Karpas-422 (cell line): ENCODE data around the gene AGO3. TPM values are rescaled to one million over a fixed set of nuclear protein-coding genes. Genes with fewer than 3 reads are reported as not detected.
"Not testable (repeated sequence)": the region's sequence is repeated elsewhere in the genome, so short reads cannot be mapped to it uniquely, and the experiment has no call there.

Source experiments
- DNase-seq: peaks from one replicate; pipeline ENCODE4 v3.0.0-alpha.2; 2015
- H2AFZ ChIP-seq: fragments of 200-600 bp; sonication (generic); 2 replicates; pipeline ENCODE4 v1.6.1; 2014; ENCODE audit warnings: antibody characterized with exemption, low read length, mixed read lengths
- H3K27ac ChIP-seq: fragments of 200-600 bp; sonication (generic); 2 replicates; pipeline ENCODE4 v1.5.1; 2014; ENCODE audit warnings: mild to moderate bottlenecking, low read length, moderate library complexity
- H3K27me3 ChIP-seq: fragments of 200-600 bp; sonication (generic); 2 replicates; pipeline ENCODE4 v1.6.1; 2014; ENCODE audit warnings: low read length, mixed read lengths
- H3K36me3 ChIP-seq: fragments of 200-600 bp; sonication (generic); 2 replicates; pipeline ENCODE4 v1.6.1; 2014; ENCODE audit warnings: low read length, mixed read lengths; ENCODE audit not compliant: insufficient read depth
- H3K4me1 ChIP-seq: fragments of 200-600 bp; sonication (generic); 2 replicates; pipeline ENCODE4 v1.6.1; 2014; ENCODE audit warnings: mild to moderate bottlenecking, low read length, mixed read lengths
- H3K4me2 ChIP-seq: fragments of 200-600 bp; sonication (generic); 2 replicates; pipeline ENCODE4 v1.6.1; 2014; ENCODE audit warnings: low read length, low read depth, mild to moderate bottlenecking; ENCODE audit not compliant: poor library complexity, severe bottlenecking
- H3K4me3 ChIP-seq: fragments of 200-600 bp; sonication (generic); 2 replicates; pipeline ENCODE4 v1.5.1; 2014; ENCODE audit warnings: mild to moderate bottlenecking, antibody characterized with exemption, low read length, mixed read lengths
- H3K79me2 ChIP-seq: fragments of 200-600 bp; sonication (generic); 2 replicates; pipeline ENCODE4 v1.6.1; 2014; ENCODE audit warnings: mild to moderate bottlenecking, low read length, mixed read lengths
- H3K9ac ChIP-seq: fragments of 200-600 bp; sonication (generic); 2 replicates; pipeline ENCODE4 v1.6.0; 2014; ENCODE audit warnings: low read length
- H3K9me2 ChIP-seq: fragments of 200-600 bp; sonication (generic), shearing (Covaris generic); replicated peaks from 2 replicates; pipeline ENCODE4 v1.6.0; 2014; ENCODE audit warnings: mild to moderate bottlenecking, low read length, moderate library complexity; ENCODE audit not compliant: insufficient read depth
- H3K9me3 ChIP-seq: fragments of 300-700, 200-600 bp; sonication (generic); 2 replicates; pipeline ENCODE4 v1.6.1; 2014; ENCODE audit warnings: low read length, mixed read lengths
- H4K20me1 ChIP-seq: fragments of 200-600 bp; sonication (generic); 2 replicates; pipeline ENCODE4 v1.6.1; 2014; ENCODE audit warnings: mild to moderate bottlenecking, antibody characterized with exemption, low read length, low read depth; ENCODE audit not compliant: insufficient read depth
- total RNA-seq: library from RNA; depleted of rRNA; stranded (reverse); fragments of >200 nt; shearing (Covaris generic); gene quantifications from 2 replicates; pipeline ENCODE4 v1.2.3, GENCODE V29; 2014; ENCODE audit warnings: low replicate concordance

The AGO3 gene
- total RNA-seq, 1 experiment from 2014 or later = 46.8 TPM

- not testable (repeated sequence) for H3K27ac ChIP-seq, H3K9me3 ChIP-seq, H2AFZ ChIP-seq, H3K4me3 ChIP-seq, H4K20me1 ChIP-seq, H3K4me1 ChIP-seq, H3K4me2 ChIP-seq, H3K27me3 ChIP-seq, H3K9ac ChIP-seq, DNase-seq, H3K9me2 ChIP-seq
- H3K79me2 ChIP-seq = peaks cover 72% of the 10 kb centered on the region
- peaks cover 48% of the 10 kb centered on the region for H3K36me3 ChIP-seq
Measured at GRCh38 chr1:35972631-35973030, 41.7 kb downstream of the AGO3 start.

- H3K4me2 ChIP-seq = no peak overlapping the region
- no peak for DNase-seq
- peaks cover 52% of the 10 kb centered on the region for H3K79me2 ChIP-seq
- H3K27me3 ChIP-seq = no peaks in the 10 kb centered on the region
- no peaks in the 10 kb centered on the region for H3K9me2 ChIP-seq
- H4K20me1 ChIP-seq = no peaks in the 10 kb centered on the region
- peaks cover 38% of the 10 kb centered on the region for H3K36me3 ChIP-seq
- H3K4me3 ChIP-seq = no peak overlapping the region
- H2AFZ ChIP-seq = no peak overlapping the region
- no peak overlapping the region for H3K9ac ChIP-seq
- H3K9me3 ChIP-seq = no peaks in the 10 kb centered on the region
- H3K27ac ChIP-seq = no peak overlapping the region
- no peaks in the 10 kb centered on the region for H3K4me1 ChIP-seq
Measured at GRCh38 chr1:35980090-35980489, 49.2 kb downstream of the AGO3 start.

- Histone ChIP-seq H3K9me3 (no peaks in the 10 kb centered on the region), H3K9me2 (no peaks in the 10 kb centered on the region), H3K36me3 (peaks cover 14% of the 10 kb centered on the region; the same call in 1 of the 2 replicates), H3K4me3 (no peak overlapping the region), H3K79me2 (no peaks in the 10 kb centered on the region), H3K27me3 (no peaks in the 10 kb centered on the region), H2AFZ (no peak overlapping the region), H4K20me1 (no peaks in the 10 kb centered on the region), H3K27ac (no peak overlapping the region), H3K9ac (no peak overlapping the region), H3K4me1 (no peaks in the 10 kb centered on the region), H3K4me2 (no peak overlapping the region)
- no peak for DNase-seq
Measured at GRCh38 chr1:35988237-35988636, 57.3 kb downstream of the AGO3 start.

- Histone ChIP-seq H3K4me2 (no peak overlapping the region), H3K9ac (no peak overlapping the region), H2AFZ (no peak overlapping the region), H3K9me2 (no peaks in the 10 kb centered on the region), H3K9me3 (no peaks in the 10 kb centered on the region), H3K4me3 (no peak overlapping the region), H3K79me2 (no peaks in the 10 kb centered on the region), H3K36me3 (peaks cover 14% of the 10 kb centered on the region; the same call in 1 of the 2 replicates), H3K27ac (no peak overlapping the region), H4K20me1 (no peaks in the 10 kb centered on the region), H3K4me1 (no peaks in the 10 kb centered on the region), H3K27me3 (no peaks in the 10 kb centered on the region)
- DNase-seq = no peak
Measured at GRCh38 chr1:36006941-36007500, 76.1 kb downstream of the AGO3 start.

GRCh38 chr1:36007741-36008140 is 76.8 kb downstream of the AGO3 start:
- Histone ChIP-seq H3K4me1 (no peaks in the 10 kb centered on the region), H3K4me3 (no peak overlapping the region), H3K9me2 (no peaks in the 10 kb centered on the region), H3K4me2 (no peak overlapping the region), H3K36me3 (peaks cover 16% of the 10 kb centered on the region; the same call in 1 of the 2 replicates), H3K9me3 (no peaks in the 10 kb centered on the region), H3K27me3 (no peaks in the 10 kb centered on the region), H2AFZ (no peak overlapping the region), H3K9ac (no peak overlapping the region), H3K79me2 (no peaks in the 10 kb centered on the region), H4K20me1 (no peaks in the 10 kb centered on the region), H3K27ac (no peak overlapping the region)
- DNase-seq = no peak

DNA sequence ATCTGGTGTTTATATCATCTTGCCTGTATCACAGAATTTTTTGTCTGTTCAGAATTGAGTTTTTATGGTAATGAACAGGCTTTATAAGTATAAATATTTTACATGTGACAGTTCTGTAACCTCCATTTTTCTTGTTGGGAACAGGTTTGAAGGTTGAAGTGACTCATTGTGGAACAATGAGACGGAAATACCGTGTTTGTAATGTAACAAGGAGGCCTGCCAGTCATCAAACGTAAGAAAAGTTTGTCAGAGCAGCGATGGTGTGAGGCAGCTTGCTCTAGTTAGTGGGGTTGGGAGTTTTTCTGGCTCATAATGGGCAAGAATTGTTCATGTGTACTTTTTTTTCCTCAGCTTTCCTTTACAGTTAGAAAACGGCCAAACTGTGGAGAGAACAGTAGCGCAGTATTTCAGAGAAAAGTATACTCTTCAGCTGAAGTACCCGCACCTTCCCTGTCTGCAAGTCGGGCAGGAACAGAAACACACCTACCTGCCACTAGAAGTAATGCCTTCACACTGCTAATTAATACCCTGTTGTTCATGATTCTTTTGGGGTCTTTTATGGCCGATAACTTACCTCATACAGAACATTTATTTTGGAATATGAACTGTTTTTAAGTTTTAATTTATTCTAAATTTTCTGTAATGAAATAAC is 77.8 kb downstream of the AGO3 start:
- no peak overlapping the region for H2AFZ ChIP-seq
- H3K4me2 ChIP-seq = no peak overlapping the region

DNA sequence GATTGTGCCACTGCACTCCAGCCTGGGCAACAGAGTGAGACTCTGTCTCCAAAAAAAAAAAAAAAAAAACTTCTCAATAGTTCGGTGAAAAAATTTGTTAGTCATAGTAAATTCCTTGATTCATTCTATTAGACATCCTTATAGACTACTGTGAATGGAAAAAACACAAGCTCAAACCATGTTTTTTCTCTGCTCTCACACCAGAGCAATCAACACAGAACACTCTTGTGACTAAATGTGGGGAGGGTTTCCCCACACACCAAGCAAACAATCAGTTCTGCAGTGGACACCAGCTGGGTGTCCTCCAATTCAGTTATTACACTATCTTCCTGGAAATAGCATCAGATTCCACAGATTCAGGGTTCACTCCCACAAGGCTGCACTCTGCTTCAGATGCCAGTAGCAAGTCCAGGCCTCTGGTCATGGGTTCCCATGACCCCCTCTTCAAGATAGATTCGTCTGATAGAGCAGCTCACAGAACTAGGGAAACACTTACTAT is 83.9 kb downstream of the AGO3 start:
- Histone ChIP-seq H3K4me1 (no peaks in the 10 kb centered on the region), H3K36me3 (peaks cover 37% of the 10 kb centered on the region; the same call in 1 of the 2 replicates), H3K4me3 (no peak overlapping the region), H3K9ac (no peak overlapping the region), H3K79me2 (no peaks in the 10 kb centered on the region), H3K9me2 (no peaks in the 10 kb centered on the region), H3K27ac (no peak overlapping the region), H3K9me3 (no peaks in the 10 kb centered on the region), H4K20me1 (no peaks in the 10 kb centered on the region), H2AFZ (no peak overlapping the region), H3K4me2 (no peak overlapping the region), H3K27me3 (no peaks in the 10 kb centered on the region)
- DNase-seq = no peak

More for the DNA sequence above, 77.8 kb downstream of the AGO3 start:
- no peak for DNase-seq
- no peaks in the 10 kb centered on the region for H3K9me3 ChIP-seq
- peaks cover 25% of the 10 kb centered on the region; the same call in 1 of the 2 replicates for H3K36me3 ChIP-seq
- H3K9me2 ChIP-seq = no peaks in the 10 kb centered on the region
- H3K9ac ChIP-seq = no peak overlapping the region
- H4K20me1 ChIP-seq = no peaks in the 10 kb centered on the region
- no peak overlapping the region for H3K27ac ChIP-seq
- H3K4me3 ChIP-seq = no peak overlapping the region
- no peaks in the 10 kb centered on the region for H3K27me3 ChIP-seq
- H3K4me1 ChIP-seq = no peaks in the 10 kb centered on the region
- no peaks in the 10 kb centered on the region for H3K79me2 ChIP-seq

GRCh38 chr1:36016686-36017085 is 85.8 kb downstream of the AGO3 start:
- H3K79me2 ChIP-seq = peaks cover 3% of the 10 kb centered on the region; the same call in 1 of the 2 replicates
- H3K9ac ChIP-seq = no peak overlapping the region
- no peak overlapping the region for H3K4me2 ChIP-seq
- H3K9me2 ChIP-seq = no peaks in the 10 kb centered on the region
- no peaks in the 10 kb centered on the region for H4K20me1 ChIP-seq
- H3K27me3 ChIP-seq = no peaks in the 10 kb centered on the region
- H3K9me3 ChIP-seq = no peaks in the 10 kb centered on the region
- H3K27ac ChIP-seq = no peak overlapping the region
- H3K4me3 ChIP-seq = no peak overlapping the region
- no peak for DNase-seq
- no peak overlapping the region for H2AFZ ChIP-seq
- H3K4me1 ChIP-seq = no peaks in the 10 kb centered on the region
- H3K36me3 ChIP-seq = peaks cover 36% of the 10 kb centered on the region; the same call in 1 of the 2 replicates
